ENCODE data around the gene GSC2.

GSC2 gene

DNA sequence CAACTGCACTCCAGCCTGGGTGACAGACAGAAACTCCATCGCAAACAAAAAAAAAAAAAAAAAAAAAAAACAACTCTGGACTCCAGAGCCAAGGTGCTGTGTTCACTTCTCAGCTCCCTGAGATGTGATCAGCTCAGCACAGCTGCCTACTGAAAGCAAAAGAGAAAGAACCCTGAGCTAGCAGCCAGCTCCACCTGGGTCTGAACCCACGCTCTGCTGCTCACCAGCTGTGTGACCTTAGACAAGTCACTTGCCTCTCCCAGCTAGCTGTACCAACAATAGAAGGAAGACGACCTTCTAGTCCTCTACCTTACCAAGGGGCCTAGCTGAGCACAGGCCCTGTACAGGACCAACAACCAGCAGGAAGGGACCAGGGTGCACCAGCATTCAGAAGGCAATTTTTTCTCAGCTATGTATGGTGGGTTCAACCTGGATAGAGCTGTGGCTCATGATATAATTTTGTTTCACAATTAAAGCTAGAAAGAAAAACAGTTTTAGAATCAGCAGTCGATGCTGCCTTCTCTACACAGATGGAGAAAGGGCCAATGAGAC, 31.7 kb downstream of the GSC2 start:
- no peak for DNase-seq

DNA sequence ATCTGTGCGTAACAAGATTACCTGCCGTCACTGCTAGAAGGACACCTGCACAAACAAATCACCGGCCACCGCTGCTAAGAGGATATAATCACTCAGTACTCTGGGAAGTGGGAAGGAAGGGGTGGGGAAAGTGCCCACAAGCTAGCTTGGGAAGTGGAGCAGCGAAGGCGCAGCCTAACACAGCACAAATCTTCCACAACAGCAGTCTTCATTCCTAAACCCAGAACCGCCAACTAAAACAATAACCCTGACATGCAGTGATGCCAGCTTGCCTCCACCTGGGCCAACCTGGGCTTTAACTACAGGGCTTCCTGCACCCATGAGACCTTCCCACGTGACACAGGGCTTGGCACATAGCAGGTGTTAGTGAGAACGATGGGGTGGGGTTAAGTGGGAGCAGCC, 33.0 kb downstream of the GSC2 start:
- DNase-seq, result no peak

DNA sequence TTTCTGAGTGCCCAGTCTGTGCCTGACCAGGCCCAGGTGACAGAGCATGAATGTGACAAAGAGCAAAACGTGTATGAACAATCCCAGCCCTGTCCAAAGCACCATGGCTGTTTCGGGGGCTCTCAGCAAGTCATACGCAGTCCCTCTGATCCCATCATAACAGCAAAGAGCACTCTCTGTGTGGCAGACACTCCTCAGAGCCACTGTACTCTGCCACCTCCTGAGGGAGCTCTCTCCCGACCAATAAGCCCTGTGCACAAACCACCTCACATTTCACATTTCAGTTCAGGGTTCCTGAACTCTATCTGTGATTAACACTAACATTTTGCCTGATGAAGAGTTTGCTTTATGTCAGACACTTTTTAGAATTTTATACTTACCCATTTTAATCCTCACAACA, 34.5 kb downstream of the GSC2 start:
- DNase-seq, result no peak

DNA sequence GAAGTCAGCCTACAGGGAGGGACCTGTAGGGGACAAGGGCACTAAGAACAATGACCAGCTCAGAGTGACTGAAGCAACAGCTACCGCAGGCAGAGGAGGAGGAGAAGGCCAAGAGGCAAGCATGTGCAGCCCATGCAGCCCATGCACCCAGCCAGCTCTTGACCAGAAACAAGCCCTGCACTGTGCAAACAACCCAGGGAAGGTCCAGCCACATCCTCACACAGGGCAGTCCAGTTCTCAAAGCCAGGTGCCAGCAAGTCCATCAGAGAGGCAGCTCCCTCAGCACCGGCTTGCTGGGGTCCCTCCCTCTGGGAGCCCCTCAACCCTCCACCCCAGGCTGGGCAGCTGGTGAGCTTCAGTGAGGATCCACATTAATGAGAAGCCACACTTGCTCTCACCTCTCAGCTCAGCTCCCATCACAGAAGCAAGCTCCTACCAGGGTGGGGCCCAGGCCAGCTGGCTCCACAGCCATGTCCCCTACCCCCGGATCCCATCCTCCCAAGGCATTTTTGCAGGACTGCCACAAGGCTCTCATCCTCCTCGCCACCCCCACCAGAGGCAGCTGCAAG, 35.0 kb downstream of the GSC2 start:
- DNase-seq, result no peak

DNA sequence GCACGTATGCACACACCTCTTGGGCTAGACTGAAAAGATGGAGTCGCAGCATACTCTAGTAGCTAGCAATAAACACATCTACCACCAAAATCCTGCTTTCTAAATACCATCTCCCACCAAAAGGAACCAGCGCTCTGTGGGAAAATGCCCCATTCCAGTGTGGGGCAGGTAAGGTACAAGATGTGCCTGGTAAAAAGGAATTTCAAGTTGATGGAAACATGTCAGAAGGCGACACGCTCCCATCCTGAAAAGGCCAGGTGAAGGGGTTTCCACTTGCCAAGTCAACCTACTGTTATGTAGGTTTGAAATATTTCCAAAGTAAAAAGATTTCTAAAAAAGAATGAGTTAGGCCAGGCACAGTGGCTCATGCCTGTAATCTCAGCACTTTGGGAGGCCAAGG, 36.7 kb downstream of the GSC2 start:
- DNase-seq, result no peak

DNA sequence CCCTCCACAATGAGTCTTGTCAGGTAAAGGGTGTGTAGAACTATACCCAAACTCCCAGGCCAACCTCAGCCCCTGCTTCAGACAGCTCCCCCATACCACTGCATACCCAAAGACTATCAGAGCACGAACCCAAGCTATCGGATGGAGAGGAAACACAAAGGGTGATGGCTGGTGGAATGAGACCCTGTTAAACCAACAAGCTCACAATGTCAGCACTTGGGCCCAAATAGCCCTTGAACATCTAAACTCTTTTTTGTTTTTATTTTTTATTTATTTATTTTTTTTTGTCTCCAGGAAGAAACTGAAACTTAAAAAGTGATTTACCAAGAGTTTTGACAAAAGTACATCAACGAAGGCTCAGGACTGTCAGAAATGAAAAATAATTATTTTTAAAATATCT, 38.5 kb downstream of the GSC2 start:
- DNase-seq, result no peak

DNA sequence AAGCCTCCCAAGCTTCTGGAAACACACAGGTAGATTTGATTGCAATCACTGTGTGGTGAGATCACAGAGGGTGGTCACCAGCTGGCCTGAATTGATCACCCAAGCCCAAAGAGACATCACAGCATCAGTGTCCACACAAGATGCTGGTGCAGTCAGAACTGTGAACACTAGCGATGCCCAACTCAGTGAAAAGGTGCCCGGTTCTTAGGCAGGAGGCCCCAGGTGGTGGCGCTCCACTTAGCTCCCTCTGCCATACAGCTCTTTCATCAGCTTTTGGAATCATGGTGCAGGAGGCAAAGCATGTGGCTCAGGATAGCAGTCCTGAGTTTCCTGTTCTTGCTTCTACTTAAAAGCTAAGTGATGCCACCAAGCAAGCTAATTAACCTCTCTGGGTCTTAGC, 39.0 kb downstream of the GSC2 start:
- no peak for DNase-seq

DNA sequence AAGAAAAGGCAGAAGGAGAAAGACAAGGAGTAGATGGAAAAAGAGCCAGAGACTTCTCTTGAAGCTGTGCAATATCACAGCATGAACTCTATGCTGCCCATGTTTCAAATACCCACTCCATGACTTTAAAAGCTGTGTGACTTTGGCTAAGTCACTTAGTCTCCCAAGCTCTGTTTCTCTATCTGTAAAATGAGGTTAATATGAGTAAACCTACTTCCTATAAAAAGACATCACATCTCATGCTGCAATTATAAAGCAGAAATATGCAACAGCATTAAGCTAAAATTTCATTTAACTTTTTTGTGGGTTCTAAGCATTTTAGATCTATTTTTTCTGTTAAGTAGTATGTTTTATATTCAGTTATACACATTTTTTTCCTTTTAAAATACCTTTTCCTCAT, 39.4 kb downstream of the GSC2 start:
- DNase-seq, result no peak

DNA sequence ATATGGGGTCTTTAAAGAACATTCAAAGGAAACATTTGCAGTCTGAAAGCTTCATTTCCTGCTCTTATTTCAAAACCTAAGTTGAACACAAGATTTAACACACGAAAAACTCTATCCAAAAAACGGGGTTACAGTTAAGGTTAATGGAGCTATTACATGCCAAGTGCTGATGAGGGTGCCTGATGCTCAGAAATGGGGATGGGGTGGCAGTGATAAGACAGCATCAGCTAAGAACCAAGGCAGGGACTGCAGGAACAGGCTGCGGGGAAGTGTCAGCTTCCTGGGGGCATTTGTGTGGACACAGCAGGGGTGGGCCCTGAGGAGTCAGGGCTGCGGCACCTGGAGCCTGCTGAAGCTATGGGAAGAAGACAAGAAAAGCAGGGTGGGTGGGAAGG, 40.0 kb downstream of the GSC2 start:
- no peak for DNase-seq

DNA sequence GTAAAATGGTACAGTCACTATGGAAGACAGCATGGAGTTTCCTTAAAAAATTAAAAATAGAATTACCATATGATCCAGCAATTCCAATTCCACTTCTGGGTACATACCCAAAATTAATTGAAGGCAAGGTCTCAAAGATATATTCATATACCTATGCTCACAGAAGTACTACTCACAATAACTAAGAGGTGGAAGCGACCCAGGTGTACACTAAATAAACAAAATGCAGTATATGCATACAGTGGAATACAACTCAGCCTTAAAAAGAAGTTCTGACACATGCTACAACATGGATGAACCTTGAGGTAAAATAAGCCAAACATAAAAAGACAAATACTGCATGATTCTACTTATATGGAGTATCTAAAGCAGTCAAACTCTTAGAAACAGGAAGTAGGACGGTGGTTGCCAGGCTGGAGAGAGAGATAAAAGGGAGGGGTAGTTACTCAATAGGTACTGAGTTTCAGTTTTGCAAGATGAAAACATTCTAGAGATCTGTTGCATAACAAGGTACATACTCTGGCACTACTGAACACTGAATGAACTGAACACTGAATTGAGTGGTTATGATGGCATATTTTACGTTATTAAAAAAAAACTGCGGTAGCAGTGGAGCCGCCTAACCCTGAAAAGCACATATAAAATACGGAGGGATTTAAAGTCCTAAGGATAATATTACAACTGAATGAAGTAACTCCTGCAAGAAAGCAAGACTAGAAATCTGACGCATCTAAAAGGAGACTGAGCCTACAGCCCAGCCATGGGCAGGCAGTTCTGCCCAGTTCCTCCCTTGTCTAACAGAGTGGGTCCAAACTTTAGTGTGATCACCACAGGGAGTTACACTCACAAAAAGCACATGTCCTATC, 40.7 kb downstream of the GSC2 start:
- no peak for DNase-seq

DNA sequence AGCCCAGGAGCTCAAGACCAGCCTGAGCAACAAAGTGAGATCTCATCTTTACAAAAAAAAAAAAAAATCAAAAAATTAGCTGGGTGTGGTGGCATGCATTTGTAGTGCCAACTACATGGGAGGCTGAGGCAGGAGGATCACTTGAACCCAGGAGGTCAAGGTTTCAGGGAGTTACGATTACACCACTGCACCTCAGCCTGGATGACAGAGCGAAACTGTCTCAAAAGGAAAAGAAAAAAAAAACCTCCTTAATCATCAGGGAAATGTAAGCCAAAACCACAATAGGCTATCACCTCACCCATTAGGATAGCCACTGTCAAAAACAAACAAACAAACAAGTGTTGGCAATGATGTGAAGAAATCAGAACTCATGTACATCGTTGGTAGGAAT, 41.3 kb downstream of the GSC2 start:
- no peak for DNase-seq

DNA sequence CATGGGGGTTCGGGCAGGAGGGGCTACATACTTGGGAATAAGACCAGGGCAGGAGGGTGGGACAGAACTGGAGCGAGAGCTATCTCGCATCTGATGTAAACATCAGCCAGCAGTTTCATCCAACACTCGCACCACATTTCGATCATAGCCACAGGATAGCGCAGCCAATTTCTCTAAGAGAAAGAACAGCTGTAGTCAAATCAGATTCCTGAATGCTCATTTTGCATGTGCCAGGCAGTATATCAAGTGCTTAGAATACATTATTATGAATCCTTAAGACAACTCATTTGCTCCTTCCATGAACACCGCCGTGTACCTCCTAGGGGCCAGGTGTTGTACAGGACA, 42.4 kb downstream of the GSC2 start:
- no peak for DNase-seq

DNA sequence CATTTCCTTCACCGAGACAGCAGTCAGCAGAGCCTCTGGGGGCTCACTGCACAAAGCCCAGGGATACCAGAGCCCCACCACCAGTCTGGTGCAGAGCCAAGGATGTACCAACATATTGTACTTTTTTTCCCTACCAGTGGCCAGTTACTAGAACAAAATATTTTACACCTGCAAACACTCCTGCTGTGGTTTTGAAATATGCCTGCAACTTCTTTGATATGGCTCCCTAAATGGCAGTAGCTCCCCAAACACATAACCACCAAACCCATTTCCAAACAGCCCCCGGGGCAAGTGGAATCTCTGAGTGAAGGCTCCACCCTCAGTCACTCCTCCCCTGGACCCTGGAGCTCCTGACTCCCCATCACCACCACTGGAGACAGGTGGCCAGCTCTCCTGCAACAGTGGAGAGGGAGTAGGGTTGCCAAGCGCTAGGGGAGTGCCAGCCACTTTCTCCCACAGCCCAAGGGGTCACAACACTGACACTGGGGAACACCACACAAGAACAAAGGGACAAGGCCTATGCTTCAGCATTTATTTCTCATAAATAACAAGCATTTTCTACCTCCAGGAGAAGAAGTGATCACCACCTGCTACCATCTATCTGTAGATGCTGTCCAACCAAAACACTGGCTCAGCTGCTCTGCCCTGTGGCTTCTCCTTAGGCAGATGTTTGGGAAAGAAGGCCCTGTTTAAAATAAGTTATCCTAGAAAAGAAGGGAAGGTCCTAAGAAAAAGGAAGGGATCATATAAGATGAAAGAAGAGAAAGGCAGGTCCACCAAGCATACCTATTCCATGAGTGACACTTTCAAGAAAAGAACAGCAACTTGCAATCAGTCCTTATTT, 43.0 kb downstream of the GSC2 start:
- no peak for DNase-seq

DNA sequence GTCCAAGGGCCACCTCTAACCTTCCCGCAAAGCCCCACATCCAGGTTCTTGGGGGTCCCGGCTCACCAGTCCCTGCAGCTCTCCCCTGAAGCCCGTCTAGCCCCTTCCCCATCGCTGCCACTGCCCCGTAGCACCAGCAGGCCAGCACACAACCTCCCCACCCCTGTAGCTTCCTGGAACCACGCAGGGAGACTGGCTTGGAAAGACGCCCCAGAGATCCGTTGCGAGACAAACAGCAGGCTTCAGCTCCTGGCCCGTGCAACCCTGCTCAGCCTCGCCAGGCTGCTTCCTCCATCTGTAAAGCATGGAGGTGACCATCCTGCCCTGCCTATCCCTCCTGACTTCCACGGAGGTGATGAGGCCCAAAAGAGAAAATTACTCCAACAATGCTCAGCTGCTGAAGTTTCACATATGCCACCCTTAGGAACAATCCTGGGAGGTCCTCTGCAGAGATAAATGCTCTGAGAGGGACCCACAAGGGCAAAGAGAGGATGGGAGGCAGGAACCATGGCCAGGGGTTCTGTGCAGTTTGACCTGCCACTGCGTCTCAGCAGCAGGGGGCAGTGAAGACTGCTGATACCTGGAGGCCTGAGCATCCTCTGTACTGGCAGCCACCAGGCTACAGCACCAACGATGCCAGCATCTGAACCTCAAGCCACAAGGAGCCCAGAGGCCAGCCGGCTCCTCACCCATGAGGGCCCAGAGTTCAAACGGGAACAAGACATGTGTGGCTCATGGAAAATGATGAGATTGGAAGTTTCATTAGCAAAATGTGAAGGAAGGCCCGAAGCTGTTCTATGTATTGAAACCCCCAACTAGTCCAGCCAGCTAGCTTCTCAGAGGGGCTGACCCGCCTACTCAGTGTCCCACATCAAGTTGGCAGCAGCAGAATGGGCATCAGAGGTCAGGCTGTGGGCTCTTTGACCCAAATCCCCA, 44.0 kb downstream of the GSC2 start:
- no peak for DNase-seq

DNA sequence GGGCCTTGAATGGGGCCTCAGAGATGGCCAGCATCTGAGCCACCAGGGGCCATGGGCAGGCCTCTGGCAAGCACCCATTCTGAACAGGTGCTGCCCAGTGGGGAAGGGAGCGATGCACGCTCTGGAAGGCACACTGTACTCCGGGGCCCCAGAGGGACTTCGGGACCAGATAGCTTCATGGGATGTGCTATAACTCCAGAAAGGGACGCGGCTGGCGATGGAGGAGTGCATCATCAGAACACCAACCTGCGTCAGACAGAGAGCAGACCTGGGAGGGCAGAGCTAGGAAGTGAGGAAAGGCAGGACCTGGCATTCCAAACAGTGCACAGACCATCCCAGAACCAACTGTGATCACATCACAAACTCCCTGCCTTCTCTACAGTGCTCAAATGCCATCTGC, 44.6 kb downstream of the GSC2 start:
- no peak for DNase-seq

DNA sequence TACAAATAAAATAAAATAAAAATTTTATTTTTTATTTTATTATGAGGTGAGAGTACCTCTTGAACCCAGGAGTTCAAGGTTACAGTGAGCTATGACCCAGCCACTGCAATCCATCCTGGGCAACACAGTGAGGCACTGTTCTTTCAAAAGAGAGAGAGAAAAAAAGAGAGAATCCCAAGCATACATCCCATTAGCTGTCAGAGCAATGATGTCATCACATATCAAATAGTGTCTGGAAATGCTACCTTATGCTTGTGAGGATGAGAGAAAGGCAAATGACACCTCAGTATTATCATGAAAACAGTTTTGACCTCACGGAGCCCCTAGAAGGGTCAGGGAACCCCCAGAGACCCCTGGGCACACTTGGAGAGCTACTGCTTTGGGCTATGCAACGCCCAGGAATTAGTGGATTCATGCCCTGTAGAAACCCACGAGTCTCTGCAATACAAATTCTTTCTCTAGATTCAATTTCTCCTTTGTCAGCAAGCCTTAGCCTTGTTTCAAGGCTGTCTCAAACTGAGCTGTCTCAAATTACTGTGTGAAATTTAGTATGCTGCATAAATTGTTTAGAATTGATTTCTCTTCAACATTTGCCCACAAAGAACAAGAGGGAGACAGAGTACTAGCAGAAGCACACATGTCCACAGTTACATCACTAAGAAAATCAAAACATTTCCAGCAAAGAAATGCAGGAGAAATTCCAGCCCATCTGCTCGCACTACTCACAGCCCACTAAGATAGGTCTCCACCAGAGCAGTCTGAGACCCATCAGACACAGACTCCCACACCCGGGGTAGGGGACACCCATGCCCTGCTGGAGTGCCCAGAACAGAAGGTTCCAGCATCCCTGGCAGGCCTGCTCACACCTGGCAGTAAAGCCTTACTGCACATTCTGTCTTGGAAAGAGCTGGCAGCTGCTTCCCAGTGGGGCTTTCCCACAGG, 45.9 kb downstream of the GSC2 start:
- no peak for DNase-seq

DNA sequence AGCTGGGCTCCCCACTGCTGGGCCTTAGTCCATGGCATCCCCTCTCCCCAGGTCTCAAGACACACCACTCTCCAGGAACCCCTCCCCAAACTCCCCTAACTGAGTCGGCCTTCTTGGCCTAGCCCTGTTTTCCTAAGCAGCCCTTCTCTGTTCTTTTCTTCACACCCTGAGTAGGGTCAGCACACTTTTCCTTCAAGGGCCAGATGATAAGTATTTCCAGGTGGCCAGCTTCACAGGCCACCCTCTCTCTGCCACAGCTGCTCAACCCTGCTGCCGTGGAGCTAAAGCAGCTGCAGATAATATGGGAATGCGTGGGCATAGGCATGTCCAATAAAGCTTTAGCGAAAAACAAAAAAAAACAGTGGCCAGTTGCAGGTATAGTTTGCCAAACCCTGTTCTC, 51.9 kb downstream of the GSC2 start:
- DNase-seq, result peak; percentile 51

DNA sequence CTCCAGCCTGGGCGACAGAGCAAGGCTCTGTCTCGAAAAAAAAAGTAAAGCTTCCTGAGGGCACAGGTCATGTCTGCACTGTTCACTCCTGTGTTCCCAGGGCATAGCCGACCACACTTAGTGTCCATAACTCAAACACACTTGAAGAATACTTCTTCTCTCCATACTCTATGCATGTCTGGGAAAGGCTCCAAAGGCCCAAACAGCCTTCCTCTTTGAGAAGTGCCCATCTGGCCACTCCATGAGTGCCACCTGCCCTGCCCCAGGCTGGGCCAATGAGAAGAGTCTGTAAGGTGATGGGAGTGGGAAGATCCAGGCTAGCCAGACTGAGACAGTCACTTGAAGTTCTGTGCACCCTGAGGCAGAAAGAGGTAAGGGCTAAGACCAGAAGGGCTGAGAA, 52.6 kb downstream of the GSC2 start:
- no peak for DNase-seq
